ENCODE measurements around the gene TNS3.

Gene TNS3

DNA sequence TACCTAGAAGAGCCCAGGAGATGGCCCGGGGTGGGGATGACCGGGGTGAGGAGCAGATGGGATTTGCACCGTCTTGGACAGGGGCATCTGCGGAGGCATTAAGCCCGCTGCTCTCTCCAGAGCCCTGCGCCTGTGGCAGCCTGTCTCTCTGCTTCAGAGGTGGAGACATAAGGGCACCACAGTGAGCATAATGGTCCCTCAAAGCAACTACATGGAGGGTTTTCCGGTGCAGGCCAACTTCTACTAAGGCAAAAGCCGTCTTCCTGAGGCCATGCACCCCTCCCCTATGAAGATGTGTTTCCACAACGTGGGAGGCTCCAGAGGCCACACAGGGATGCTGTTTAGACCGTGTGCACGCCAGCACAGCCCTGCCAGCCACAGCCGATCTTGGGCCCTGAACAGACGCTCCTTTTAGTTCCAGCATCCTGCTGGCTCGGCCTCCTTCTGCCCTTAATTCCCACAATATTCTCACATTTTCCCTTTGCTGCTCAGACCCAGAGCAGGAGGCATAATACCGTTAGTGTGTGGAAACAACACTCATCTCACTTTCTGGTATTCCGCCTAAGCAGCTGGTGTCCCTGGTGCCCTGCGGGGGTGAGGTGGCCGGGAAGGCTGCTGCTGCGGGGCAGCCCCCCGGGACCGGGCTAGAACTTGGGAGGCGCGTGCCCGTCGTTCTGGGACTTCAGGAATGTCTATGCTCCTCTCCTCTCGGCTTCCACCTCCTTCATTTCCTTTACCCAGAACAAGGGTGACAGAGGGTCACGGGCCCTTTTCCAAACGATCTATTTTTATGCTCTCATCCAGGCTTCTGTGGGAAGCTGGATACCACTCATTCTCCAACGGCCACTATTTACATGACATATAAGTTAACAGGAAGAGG lies 266.9 kb downstream of the TNS3 start:
- no peak overlapping the region for H3K4me3 ChIP-seq (ENCODE audit: low read depth, low read length)
- DNase-seq (ENCODE audit: low read depth), result peak; percentile 42

DNA sequence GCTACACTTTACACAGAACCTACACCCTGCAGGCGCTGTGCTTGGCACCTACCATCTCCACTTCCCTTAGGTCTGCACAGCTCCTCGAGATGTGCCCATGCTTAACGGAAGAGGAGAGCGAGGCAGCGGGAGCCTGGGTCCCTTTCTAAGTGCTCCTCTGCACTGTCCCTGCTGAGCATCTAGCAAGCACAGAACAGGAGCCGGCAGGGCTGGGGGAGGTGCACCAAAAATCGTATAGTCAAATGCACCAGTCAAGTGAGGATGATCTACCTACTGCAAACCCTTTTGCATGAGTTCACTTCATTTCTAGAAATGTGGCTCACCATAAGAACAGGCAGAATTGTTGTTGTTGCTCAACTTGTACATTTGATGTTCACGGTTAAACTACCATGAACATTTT lies 267.7 kb downstream of the TNS3 start:
- DNase-seq (ENCODE audit: low read depth), result no peak

DNA sequence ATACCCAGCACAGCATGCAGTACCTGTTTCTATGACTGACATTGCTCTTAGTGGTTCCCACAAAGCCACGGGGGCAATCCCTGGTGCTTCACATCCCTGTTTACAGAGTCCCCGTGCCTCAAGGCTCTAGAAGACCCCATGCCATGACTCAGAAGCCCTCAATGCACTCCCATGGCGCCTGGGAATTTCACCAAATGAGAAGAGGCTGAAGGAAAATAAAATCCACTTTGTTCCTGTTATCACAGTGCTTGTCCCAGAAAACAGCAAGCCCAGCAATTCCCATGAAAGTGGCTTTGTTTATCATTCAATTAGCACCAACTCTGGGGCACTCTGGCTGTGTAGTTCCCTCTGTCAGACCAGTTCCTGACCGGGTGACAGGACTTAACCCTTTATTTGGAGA lies 268.3 kb downstream of the TNS3 start:
- no peak for DNase-seq (ENCODE audit: low read depth)
- no peak overlapping the region for H3K4me3 ChIP-seq (ENCODE audit: low read depth, low read length)

More for the DNA sequence above, 267.7 kb downstream of the TNS3 start:
- H3K4me3 ChIP-seq (ENCODE audit: low read depth, low read length), result no peak overlapping the region

GRCh38 chr7:47311891-47312290 lies 270.0 kb downstream of the TNS3 start:
- DNase-seq (ENCODE audit: low read depth), result no peak
- no peak overlapping the region for H3K4me3 ChIP-seq (ENCODE audit: low read depth, low read length)

DNA sequence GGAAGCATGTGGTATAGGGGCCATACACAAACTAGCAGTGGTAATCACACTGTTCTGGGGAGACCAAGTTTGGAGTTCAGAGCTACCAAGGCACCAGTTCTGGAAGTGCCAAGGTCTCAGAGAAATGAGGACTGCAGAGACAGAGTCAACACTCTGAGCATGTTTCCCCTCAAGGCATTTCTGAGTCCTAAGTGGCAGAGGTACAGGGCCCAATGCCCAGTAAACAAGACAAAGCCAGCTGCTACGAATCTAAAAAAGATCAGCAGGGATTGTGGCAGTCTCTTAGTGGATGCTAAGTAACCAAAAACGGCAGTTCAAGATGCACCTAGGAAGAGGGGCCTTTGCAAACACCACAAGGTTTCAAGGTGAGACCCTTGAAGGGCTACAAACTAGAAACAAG lies 271.9 kb downstream of the TNS3 start:
- no peak for DNase-seq (ENCODE audit: low read depth)
- H3K4me3 ChIP-seq (ENCODE audit: low read depth, low read length), result no peak overlapping the region

GRCh38 chr7:47308808-47309207 lies 273.1 kb downstream of the TNS3 start:
- no peak overlapping the region for H3K4me3 ChIP-seq (ENCODE audit: low read depth, low read length)
- DNase-seq (ENCODE audit: low read depth), result no peak

GRCh38 chr7:47307311-47307710 lies 274.6 kb downstream of the TNS3 start:
- no peak for DNase-seq (ENCODE audit: low read depth)

DNA sequence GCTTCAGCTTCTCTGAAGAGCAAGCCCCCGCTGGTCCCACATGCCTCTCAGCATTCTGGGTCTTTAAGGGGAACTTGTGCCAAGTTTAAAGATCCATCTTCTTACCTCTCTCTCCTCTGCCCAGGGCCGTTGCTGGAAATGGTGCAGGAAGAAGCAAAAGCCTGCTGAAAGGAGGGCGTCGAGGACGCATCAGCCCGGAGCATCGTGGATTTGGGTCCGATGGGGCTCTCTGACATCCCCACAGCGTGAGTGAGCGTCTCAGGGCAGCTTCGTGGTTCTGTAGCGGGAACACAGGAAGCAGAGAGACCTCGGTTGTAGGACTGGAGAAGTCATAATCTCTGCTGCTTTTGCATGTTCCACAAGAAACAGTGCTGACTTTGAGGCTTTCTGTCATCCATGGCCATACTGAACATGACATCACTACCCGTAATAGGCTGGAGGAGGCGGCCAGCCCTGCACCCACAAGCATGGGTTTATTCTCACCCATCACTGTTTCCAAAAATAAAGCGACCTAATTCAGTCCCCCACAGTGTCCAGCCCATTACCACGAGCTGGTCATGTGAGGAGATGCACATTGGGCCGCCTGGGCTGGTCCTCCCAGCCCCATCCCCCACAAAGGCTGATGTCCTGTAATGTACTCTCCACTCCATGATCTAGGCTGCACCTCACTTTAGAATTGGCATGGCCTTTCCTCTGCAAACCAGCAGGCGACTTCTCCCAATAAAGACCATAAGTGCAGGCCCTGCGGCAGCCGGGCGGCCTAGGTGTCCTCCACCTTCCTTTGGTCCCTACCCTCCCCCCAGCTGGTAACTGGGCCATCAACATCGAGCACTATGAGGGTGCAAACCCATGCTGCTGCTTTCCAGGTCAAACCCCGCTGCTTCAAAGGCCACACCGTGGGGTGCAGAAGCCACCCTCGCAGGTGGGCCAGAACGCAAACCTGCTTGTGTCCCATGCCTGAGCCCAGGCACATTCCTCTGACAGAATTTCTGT lies 276.9 kb downstream of the TNS3 start:
- H3K4me3 ChIP-seq (ENCODE audit: low read depth, low read length), result no peak overlapping the region
- no peak for DNase-seq (ENCODE audit: low read depth)

More at GRCh38 chr7:47307311-47307710, 274.6 kb downstream of the TNS3 start:
- no peak overlapping the region for H3K4me3 ChIP-seq (ENCODE audit: low read depth, low read length)

DNA sequence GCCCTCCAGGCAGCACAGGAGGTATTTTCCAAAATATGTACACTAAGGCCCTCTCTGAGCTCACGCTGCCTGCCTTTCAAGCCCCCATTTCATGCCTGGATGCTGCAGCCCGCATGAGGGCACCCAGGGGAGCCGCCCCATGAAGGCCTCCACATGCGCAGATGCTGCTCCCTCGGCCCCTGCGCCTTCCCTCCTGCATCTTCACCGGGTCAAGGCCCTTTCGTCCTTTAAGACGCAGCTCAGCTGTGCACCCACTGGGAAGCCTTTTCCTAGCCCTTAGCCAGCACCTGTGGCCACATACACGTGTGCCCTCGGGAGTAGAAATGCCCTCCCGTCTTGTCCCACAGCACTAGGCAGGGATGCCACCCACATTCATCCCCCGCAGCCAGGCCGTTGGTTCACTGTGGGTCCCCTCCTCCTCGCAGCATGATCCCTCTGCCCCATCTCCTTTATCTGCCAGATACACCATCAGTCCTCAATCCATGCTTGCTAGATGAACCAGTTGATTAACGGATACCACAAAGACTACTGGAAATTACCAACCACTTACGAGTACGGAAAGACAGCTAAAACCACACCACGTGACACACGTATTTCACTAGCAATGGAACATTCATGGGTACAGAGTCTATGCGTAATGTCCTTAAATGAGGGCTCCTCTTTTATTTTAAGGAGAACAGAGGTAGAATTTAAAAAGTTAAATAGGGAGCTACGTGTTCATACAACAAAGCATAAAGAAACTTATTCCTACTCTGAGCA lies 278.0 kb downstream of the TNS3 start:
- H3K4me3 ChIP-seq (ENCODE audit: low read depth, low read length), result no peak overlapping the region
- no peak for DNase-seq (ENCODE audit: low read depth)

DNA sequence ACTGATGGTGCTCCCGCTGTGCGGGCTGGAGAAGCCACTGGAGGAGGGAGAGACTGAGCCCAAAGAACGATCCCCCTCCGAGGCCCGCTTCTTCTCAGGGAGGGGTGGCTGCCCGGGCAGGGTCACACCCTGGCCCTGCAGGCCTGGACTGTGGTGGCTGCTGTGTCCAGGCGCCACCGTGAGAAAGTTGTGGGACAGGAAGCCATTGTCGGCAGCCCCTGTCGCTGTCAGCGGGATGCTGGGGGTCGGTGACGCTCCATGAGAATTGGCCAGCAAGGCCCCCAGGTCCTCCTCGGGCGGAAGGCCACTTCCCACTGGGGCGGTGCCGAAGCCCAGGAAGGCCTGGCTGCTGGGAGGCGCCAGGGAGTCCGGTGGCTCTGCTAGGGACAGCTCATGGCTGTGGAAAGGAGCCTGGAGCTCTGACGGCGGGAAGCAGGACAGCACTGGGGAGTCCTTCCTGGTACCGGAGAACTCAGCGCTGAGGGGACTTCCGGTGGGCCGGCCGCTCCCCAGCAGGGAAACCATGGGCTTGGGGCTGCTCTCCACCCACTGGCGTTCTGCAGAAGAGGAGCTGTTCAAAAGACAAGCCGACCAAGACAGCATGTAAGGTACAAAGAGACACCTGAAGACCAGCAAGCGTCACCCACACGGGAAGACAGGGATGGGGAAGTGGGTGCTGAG lies 278.8 kb downstream of the TNS3 start:
- no peak for DNase-seq (ENCODE audit: low read depth)
- H3K4me3 ChIP-seq (ENCODE audit: low read depth, low read length), result no peak overlapping the region

DNA sequence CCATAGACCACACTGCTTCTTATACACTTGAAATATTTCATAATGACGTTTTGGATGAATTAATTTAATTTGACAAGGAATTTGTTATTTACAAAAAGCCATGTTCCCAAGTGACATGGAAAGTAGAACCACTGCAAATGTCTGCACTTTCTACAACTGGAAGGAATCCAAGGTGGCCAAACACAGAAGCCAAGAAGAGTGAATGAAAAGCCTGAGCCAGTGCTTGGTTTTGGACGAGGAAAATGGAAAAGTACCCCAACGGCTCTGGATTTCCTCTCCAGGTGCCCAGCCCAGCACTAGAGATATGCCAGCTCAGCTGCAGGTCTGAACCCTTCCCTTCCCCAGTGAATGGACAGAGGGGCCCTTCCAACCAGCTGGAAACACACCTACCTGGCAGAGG lies 279.4 kb downstream of the TNS3 start:
- DNase-seq (ENCODE audit: low read depth), result no peak
- no peak overlapping the region for H3K4me3 ChIP-seq (ENCODE audit: low read depth, low read length)

DNA sequence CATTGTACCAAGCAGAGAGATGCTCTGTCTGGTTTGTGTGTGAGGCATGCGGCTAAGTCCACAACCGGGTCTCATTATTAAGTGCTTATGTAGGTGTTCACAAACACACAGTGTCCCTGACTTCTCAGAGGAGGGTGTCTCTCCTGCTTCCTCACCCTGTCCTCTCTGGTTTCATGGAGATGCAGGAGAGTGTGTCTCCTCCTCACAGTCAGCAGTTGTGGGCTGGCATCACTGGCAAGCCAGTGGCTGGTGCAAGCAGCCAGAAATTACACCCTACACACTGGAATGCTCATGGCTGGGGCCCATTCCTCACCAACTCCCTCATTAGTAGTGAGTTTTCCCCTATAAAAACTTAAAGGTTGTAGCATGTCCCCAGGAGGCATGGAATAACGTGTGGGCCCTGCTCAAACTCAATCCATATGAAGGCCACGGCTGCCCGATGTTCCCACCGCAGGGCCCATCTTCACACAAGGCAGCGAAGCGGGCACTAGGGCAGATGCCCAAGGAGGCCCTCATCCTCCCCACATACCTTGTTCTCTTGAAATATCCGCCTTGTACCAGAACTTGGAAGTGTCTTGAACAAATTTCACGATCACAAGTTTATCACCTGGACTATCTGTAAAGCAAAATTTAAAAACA lies 280.1 kb downstream of the TNS3 start:
- no peak for DNase-seq (ENCODE audit: low read depth)
- no peak overlapping the region for H3K4me3 ChIP-seq (ENCODE audit: low read depth, low read length)

- no peak for DNase-seq (ENCODE audit: low read depth)
- H3K4me3 ChIP-seq (ENCODE audit: low read depth, low read length), result no peak overlapping the region
These were observed 280.8 kb downstream of the TNS3 start for GRCh38 chr7:47301105-47301477.

- no peak for DNase-seq (ENCODE audit: low read depth)
- no peak overlapping the region for H3K4me3 ChIP-seq (ENCODE audit: low read depth, low read length)
These were observed 281.3 kb downstream of the TNS3 start for GRCh38 chr7:47300472-47301104.

- no peak for DNase-seq (ENCODE audit: low read depth)
- no peak overlapping the region for H3K4me3 ChIP-seq (ENCODE audit: low read depth, low read length)
These were observed 282.4 kb downstream of the TNS3 start for GRCh38 chr7:47299496-47299895.

DNA sequence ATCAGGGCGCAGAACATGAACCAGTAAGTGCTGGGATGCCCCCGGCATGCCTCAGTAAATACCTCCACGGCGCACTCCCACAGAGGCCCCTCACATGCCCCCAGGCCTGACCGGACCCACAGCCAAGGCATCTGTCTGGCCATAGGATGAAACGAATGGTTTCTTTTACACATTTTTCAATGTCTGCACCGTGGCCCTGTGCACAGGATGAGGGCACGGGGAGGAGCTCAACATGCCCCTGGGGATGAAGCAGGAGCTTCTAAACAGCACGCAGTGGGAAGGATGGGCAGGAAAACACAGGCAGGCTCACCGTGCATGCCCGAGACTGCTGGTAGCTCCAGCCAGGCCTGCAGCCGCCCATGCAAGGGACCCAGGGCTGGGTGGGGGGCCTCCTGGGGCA lies 283.3 kb downstream of the TNS3 start:
- no peak for DNase-seq (ENCODE audit: low read depth)
- no peak overlapping the region for H3K4me3 ChIP-seq (ENCODE audit: low read depth, low read length)

GRCh38 chr7:47297120-47297519 lies 284.8 kb downstream of the TNS3 start:
- no peak overlapping the region for H3K4me3 ChIP-seq (ENCODE audit: low read depth, low read length)
- DNase-seq (ENCODE audit: low read depth), result no peak

- no peak overlapping the region for H3K4me3 ChIP-seq (ENCODE audit: low read depth, low read length)
- DNase-seq (ENCODE audit: low read depth), result no peak
These were observed 286.3 kb downstream of the TNS3 start for GRCh38 chr7:47295606-47296005.
